Suprapubic skin (tissue), 4 donors: ENCODE data around the gene MEIOSIN.

Source experiments
- EP300 ChIP-seq: sonication (generic); formaldehyde crosslinking; IDR thresholded peaks from one replicate; pipeline ENCODE4 v1.6.1; 2017; ENCODE audit warnings: antibody characterized with exemption
- POLR2A ChIP-seq, 2 donors: fragments of 450-650 bp; IDR thresholded peaks; one replicate each; pipeline ENCODE4 v1.6.1; 2017; ENCODE audit warnings: antibody characterized with exemption in 2 of 2, mild to moderate bottlenecking in 2 of 2, moderate library complexity in 2 of 2
- POLR2AphosphoS5 ChIP-seq, 3 donors: sonication (generic); formaldehyde crosslinking; IDR thresholded peaks; one replicate each; pipeline ENCODE4 v1.6.1; 2017; ENCODE audit warnings: antibody characterized with exemption in 3 of 3
- TF ChIP-seq, protein P1 (sequence below), 2 donors: fragments of 200-600 bp in 1 of 2; fragments of 450-650 bp in 1 of 2; sonication (generic) in 1 of 2; IDR thresholded peaks; one replicate each; pipeline ENCODE4 v1.5.1; 2016 to 2019; ENCODE audit warnings: antibody characterized with exemption in 2 of 2, mild to moderate bottlenecking in 1 of 2, moderate library complexity in 1 of 2

DNA sequence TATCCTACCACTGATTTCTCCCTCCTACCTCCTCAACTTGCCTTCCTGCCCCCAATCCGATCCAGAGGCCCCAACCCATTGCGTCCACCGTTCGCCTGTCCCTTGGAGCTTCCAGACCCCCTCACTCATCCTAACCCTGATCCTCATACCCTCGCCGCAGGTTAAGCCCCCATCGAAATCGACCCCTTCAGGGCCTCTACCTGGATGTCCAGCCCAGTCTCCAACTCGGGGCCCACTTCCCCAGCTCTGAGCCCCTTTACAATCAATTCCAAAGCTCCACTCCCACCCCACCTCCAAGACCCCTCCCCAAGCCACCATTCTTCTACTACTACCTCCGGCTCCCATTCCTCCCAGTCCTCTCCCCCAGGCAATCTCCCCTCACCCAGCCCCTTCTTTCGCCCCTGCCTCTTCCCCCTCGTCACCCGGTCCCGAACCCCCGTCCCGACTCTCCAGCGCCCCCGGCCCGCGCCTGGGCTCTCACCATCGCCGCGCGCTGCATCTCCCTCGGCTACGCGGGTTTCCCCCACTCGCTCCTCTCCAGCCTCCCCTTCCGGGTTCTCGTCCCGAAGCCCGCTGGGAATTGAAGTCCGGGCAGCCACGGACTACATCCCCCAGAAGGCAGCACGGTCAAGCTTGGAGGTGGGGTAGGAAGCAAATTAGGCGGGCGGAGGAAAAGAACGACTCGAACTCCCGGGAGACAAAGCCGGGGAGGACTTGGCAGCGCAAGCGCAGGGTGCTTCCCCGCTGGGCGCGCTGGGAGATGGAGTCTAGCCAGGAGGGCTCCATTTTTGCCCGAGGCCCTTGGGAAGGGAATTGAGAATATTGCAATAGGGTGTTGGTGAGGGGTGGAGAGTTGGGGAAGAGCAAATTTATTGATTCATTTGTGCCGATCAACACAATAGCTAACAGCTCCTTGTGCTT, 2.6 kb upstream of the MEIOSIN start, which contains the start of gene FBXO46:
- TF ChIP-seq, protein P1, sequence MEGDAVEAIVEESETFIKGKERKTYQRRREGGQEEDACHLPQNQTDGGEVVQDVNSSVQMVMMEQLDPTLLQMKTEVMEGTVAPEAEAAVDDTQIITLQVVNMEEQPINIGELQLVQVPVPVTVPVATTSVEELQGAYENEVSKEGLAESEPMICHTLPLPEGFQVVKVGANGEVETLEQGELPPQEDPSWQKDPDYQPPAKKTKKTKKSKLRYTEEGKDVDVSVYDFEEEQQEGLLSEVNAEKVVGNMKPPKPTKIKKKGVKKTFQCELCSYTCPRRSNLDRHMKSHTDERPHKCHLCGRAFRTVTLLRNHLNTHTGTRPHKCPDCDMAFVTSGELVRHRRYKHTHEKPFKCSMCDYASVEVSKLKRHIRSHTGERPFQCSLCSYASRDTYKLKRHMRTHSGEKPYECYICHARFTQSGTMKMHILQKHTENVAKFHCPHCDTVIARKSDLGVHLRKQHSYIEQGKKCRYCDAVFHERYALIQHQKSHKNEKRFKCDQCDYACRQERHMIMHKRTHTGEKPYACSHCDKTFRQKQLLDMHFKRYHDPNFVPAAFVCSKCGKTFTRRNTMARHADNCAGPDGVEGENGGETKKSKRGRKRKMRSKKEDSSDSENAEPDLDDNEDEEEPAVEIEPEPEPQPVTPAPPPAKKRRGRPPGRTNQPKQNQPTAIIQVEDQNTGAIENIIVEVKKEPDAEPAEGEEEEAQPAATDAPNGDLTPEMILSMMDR (IDR thresholded peaks at IDR 0.05) = no peak
- TF ChIP-seq POLR2A (IDR thresholded peaks at IDR 0.05) (peak in 1 of 2 donors; percentile 18), POLR2AphosphoS5 (IDR thresholded peaks at IDR 0.05) (peak in 1 of 3 donors; percentile 70), EP300 (no peak)
